ENCODE data around the gene MLLT6. TPM values are rescaled to one million over a fixed set of nuclear protein-coding genes. Genes with fewer than 3 reads are reported as not detected.
A peak's percentile ranks its signal among the peaks of the same experiment; 100 is the strongest.

Gene MLLT6
- total and polyA plus RNA-seq, 2 of the 13 experiments (the other 11 are each of a cell fraction or from before 2014, with no cell fraction given): 50.7 to 69.5 TPM

DNA sequence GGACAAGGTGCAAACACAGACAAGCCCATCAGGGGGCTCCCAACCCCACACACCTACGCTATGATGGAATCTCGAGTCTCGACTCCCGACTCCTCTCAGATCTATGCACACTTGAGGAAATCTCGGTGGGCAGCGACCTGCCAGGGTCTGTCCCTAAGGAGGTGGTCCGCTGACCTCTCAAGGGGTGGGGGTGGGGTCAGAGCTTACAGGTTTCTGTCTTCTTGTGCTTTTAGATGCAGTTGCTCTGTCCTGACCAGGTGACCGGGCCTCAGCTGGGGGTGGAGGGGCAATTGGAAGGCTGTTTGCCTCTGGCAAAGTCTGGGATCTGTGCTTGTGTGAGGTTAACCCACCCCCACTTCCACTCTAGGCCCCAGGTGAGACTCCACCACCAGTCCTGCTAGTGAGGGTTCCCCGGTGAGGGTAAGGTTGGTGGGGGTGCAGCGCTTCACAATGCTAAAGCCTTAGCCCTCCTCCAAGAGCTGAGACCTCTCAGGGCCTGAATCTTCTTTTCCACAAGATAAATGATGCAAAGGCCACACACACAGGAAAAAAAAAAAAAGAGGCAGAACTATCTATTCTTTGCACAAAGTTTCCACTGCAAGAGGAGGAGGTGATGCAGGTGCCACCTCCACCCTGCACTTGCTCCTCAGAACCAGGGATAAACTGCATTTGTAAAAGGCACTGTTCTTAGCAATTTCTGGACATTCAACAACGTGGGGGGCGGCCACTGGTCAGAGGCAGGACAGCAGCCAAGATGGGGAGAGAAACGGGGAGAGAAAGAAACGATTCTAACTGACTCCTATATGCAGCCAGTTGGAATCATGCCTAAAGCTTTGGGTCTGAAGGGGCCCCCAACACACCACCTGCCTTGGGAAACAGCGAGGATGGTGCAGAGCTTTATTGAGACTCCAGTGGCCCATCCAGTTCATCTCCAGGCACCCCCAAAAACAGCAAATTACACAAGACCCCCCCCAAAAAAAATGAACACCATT, 29.2 kb downstream of the MLLT6 start:
- DNase-seq (ENCODE audit: low spot score) (peak; percentile 68), FAIRE-seq (no peak), ATAC-seq (peak; percentile 29)
- peaks cover 50% of the 10 kb centered on the region for H3K4me1 ChIP-seq (ENCODE audit: insufficient read depth, low read length)
- H3K27ac ChIP-seq (ENCODE audit: extremely low read length, insufficient read depth, low read length): peak overlapping the region; percentile 18
- no peak overlapping the region for H3K9ac ChIP-seq (ENCODE audit: insufficient read depth, low read depth, low read length)
- H3K4me3 ChIP-seq (replicated peaks in 1 of 3; ENCODE audit: insufficient read depth in 1 of 3, low read depth in 2 of 3, low read length in 3 of 3): no peak overlapping the region
- H3K79me2 ChIP-seq (ENCODE audit: insufficient read depth, low read length): peaks cover 28% of the 10 kb centered on the region
- H3K4me2 ChIP-seq (ENCODE audit: low read depth, low read length): no peak overlapping the region
- H3K9me3 ChIP-seq (ENCODE audit: low read length): no peaks in the 10 kb centered on the region
- H4K20me1 ChIP-seq (ENCODE audit: insufficient read depth, low read length): peaks cover 20% of the 10 kb centered on the region; the same call in 1 of the 2 replicates
- intact Hi-C loops (cut with micrococcal nuclease; ENCODE audit: unreplicated experiment): no loop called here
- ChIA-PET POLR2A (interaction anchor here (0.7 to 2.2 kb wide), 12 partner anchors 8 to 109 kb away, joined by 3 to 27 read pairs (median 4); partner anchors contain the start of gene EPOP), CTCF (ENCODE audit: low intra/inter-chr PET ratio, low total read pairs) (interaction anchor here (1.0 to 3.6 kb wide), 4 partner anchors 13 to 71 kb away, joined by 3 to 37 read pairs (median 6); partner anchors contain the start of gene PCGF2)
- H3K27me3 ChIP-seq (ENCODE audit: control insufficient read depth in 1 of 2, insufficient read depth in 2 of 2, low read length in 2 of 2): no peaks in the 10 kb centered on the region
- H2AFZ ChIP-seq (ENCODE audit: low read length): no peak overlapping the region
- 75% methylated on average over 12 of the region's 15 CpGs for WGBS (ENCODE audit: low lambda C conversion rate)
- in situ Hi-C loops (cut with HindIII; ENCODE audit: extremely low pct_ligation_motif_present, low pct_unique_long_range_greater_than_20kb): loop anchor here (5.0 kb wide), 1 partner anchor 57 kb away; no protein-coding TSS in a partner anchor
- BruUV-seq (replicated peaks): TSS peak; percentile 51
- peaks cover 26 to 49% of the 10 kb centered on the region in 2 experiments for H3K36me3 ChIP-seq (replicated peaks in 1 of 2; ENCODE audit: control insufficient read depth in 1 of 2, insufficient read depth in 2 of 2, low read length in 2 of 2)
- TF ChIP-seq, protein P1, sequence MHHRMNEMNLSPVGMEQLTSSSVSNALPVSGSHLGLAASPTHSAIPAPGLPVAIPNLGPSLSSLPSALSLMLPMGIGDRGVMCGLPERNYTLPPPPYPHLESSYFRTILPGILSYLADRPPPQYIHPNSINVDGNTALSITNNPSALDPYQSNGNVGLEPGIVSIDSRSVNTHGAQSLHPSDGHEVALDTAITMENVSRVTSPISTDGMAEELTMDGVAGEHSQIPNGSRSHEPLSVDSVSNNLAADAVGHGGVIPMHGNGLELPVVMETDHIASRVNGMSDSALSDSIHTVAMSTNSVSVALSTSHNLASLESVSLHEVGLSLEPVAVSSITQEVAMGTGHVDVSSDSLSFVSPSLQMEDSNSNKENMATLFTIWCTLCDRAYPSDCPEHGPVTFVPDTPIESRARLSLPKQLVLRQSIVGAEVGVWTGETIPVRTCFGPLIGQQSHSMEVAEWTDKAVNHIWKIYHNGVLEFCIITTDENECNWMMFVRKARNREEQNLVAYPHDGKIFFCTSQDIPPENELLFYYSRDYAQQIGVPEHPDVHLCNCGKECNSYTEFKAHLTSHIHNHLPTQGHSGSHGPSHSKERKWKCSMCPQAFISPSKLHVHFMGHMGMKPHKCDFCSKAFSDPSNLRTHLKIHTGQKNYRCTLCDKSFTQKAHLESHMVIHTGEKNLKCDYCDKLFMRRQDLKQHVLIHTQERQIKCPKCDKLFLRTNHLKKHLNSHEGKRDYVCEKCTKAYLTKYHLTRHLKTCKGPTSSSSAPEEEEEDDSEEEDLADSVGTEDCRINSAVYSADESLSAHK (CRISPR knock-in tag; IDR thresholded peaks at IDR 0.05; ENCODE audit: borderline replicate concordance): no peak
- TF ChIP-seq, protein P2, sequence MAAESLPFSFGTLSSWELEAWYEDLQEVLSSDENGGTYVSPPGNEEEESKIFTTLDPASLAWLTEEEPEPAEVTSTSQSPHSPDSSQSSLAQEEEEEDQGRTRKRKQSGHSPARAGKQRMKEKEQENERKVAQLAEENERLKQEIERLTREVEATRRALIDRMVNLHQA (CRISPR knock-in tag; IDR thresholded peaks at IDR 0.05): no peak
- TF ChIP-seq ZNF431 (CRISPR knock-in tag; IDR thresholded peaks at IDR 0.05; ENCODE audit: borderline replicate concordance, low read depth): no peak
- TF ChIP-seq ZNF772 (CRISPR knock-in tag; IDR thresholded peaks at IDR 0.05): peak; percentile 67; the same call in 1 of the 2 replicates
- TF ChIP-seq ZNF530 (CRISPR knock-in tag; IDR thresholded peaks at IDR 0.05; ENCODE audit: low read depth): no peak
- no peak for TF ChIP-seq SP4 (CRISPR knock-in tag; IDR thresholded peaks at IDR 0.05)
- TF ChIP-seq KMT2A (CRISPR knock-in tag; IDR thresholded peaks at IDR 0.05): no peak
- TF ChIP-seq DNMT1 (CRISPR knock-in tag; IDR thresholded peaks at IDR 0.05): no peak
- TF ChIP-seq KLF6 (CRISPR knock-in tag; IDR thresholded peaks at IDR 0.05): no peak
- no peak for TF ChIP-seq CBX2 (IDR thresholded peaks at IDR 0.05; ENCODE audit: low read depth, low read length)
- TF ChIP-seq CBX2 (CRISPR knock-in tag; IDR thresholded peaks at IDR 0.05; ENCODE audit: low read depth): no peak
- TF ChIP-seq, protein P3, sequence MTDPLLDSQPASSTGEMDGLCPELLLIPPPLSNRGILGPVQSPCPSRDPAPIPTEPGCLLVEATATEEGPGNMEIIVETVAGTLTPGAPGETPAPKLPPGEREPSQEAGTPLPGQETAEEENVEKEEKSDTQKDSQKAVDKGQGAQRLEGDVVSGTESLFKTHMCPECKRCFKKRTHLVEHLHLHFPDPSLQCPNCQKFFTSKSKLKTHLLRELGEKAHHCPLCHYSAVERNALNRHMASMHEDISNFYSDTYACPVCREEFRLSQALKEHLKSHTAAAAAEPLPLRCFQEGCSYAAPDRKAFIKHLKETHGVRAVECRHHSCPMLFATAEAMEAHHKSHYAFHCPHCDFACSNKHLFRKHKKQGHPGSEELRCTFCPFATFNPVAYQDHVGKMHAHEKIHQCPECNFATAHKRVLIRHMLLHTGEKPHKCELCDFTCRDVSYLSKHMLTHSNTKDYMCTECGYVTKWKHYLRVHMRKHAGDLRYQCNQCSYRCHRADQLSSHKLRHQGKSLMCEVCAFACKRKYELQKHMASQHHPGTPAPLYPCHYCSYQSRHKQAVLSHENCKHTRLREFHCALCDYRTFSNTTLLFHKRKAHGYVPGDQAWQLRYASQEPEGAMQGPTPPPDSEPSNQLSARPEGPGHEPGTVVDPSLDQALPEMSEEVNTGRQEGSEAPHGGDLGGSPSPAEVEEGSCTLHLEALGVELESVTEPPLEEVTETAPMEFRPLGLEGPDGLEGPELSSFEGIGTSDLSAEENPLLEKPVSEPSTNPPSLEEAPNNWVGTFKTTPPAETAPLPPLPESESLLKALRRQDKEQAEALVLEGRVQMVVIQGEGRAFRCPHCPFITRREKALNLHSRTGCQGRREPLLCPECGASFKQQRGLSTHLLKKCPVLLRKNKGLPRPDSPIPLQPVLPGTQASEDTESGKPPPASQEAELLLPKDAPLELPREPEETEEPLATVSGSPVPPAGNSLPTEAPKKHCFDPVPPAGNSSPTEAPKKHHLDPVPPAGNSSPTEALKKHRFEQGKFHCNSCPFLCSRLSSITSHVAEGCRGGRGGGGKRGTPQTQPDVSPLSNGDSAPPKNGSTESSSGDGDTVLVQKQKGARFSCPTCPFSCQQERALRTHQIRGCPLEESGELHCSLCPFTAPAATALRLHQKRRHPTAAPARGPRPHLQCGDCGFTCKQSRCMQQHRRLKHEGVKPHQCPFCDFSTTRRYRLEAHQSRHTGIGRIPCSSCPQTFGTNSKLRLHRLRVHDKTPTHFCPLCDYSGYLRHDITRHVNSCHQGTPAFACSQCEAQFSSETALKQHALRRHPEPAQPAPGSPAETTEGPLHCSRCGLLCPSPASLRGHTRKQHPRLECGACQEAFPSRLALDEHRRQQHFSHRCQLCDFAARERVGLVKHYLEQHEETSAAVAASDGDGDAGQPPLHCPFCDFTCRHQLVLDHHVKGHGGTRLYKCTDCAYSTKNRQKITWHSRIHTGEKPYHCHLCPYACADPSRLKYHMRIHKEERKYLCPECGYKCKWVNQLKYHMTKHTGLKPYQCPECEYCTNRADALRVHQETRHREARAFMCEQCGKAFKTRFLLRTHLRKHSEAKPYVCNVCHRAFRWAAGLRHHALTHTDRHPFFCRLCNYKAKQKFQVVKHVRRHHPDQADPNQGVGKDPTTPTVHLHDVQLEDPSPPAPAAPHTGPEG (CRISPR knock-in tag; IDR thresholded peaks at IDR 0.05): no peak
- peak; percentile 37; the same call in 1 of the 2 replicates for TF ChIP-seq ZNF747 (CRISPR knock-in tag; IDR thresholded peaks at IDR 0.05; ENCODE audit: borderline replicate concordance)
- no peak for TF ChIP-seq SIX4 (CRISPR knock-in tag; IDR thresholded peaks at IDR 0.05)

All from HepG2 (cell line).